ENCODE results near the gene E2F4. TPM values are rescaled to one million over a fixed set of nuclear protein-coding genes. Genes with fewer than 3 reads are reported as not detected.

Gene E2F4
- total and polyA plus RNA-seq, 2 of the 13 experiments (the other 11 are each of a cell fraction or from before 2014, with no cell fraction given): 84.8 to 91.2 TPM

DNA sequence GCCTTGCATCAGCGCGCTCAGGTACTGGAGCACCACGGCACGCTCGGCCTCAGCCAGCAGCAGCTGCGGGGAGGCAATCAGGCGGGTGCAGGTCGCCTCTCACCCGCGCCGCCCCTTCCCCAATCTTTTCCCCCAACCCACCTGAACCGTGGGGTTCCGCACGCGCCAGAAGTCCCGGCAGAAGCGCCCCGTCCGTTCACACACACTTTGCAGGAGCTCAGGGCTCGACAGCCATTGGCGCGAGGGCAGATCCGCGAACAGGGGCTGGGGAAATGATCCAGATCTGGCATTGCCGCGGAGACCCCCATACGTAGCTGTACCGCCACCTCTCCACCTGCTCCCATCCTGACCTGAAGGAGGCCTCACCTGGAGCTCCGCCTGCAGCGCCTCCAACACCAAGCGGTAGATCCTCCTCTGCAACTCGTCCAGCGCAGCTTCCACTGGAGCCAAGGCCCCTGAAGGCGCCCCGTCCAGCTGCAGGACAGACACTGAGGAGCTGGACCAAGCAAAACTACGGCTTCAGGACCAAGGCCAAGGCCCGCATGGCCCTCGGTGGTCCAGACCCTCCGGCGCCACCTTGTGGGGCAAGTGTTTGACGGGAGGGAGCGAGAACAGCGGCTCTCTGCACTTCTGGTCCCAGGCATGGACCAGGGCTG, 6.8 kb upstream of the E2F4 start (continued):
- no peak for TF ChIP-seq CENPX (CRISPR knock-in tag; IDR thresholded peaks at IDR 0.05)
- TF ChIP-seq AHR (CRISPR knock-in tag; IDR thresholded peaks at IDR 0.05): 0 out of 2 replicates have a peak, but pooled peaks have one; percentile 91
- TF ChIP-seq RBFOX2 (IDR thresholded peaks at IDR 0.05; ENCODE audit: low read depth, low read length): no peak
- TF ChIP-seq ETV5 (CRISPR knock-in tag; IDR thresholded peaks at IDR 0.05; ENCODE audit: borderline replicate concordance): peak; percentile 75
- TF ChIP-seq MTA1 (CRISPR knock-in tag; IDR thresholded peaks at IDR 0.05; ENCODE audit: borderline replicate concordance): peak; percentile 25; the same call in 1 of the 2 replicates
- TF ChIP-seq, protein P1, sequence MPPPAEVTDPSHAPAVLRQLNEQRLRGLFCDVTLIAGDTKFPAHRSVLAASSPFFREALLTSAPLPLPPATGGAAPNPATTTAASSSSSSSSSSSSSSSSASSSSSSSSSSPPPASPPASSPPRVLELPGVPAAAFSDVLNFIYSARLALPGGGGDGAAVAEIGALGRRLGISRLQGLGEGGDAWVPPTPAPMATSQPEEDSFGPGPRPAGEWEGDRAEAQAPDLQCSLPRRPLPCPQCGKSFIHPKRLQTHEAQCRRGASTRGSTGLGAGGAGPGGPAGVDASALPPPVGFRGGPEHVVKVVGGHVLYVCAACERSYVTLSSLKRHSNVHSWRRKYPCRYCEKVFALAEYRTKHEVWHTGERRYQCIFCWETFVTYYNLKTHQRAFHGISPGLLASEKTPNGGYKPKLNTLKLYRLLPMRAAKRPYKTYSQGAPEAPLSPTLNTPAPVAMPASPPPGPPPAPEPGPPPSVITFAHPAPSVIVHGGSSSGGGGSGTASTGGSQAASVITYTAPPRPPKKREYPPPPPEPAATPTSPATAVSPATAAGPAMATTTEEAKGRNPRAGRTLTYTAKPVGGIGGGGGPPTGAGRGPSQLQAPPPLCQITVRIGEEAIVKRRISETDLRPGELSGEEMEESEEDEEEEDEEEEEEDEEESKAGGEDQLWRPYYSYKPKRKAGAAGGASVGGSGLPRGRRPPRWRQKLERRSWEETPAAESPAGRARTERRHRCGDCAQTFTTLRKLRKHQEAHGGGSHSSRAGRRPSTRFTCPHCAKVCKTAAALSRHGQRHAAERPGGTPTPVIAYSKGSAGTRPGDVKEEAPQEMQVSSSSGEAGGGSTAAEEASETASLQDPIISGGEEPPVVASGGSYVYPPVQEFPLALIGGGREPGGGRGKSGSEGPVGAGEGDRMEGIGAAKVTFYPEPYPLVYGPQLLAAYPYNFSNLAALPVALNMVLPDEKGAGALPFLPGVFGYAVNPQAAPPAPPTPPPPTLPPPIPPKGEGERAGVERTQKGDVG (CRISPR knock-in tag; IDR thresholded peaks at IDR 0.05; ENCODE audit: borderline replicate concordance): no peak
- 0 out of 2 replicates have a peak, but pooled peaks have one; percentile 77 for TF ChIP-seq ZFP82 (CRISPR knock-in tag; IDR thresholded peaks at IDR 0.05; ENCODE audit: borderline replicate concordance)
- peak; percentile 95; the same call in 1 of the 2 replicates for TF ChIP-seq WIZ (CRISPR knock-in tag; IDR thresholded peaks at IDR 0.05)
- no peak for TF ChIP-seq CHD4 (IDR thresholded peaks at IDR 0.05; ENCODE audit: borderline replicate concordance, low read length)
- 0 out of 2 replicates have a peak, but pooled peaks have one; percentile 28 for TF ChIP-seq ZNF773 (CRISPR knock-in tag; IDR thresholded peaks at IDR 0.05; ENCODE audit: borderline replicate concordance)
- TF ChIP-seq ZNF33A (CRISPR knock-in tag; IDR thresholded peaks at IDR 0.05; ENCODE audit: borderline replicate concordance): no peak; the same call in 1 of the 2 replicates
- TF ChIP-seq ATAD3A (CRISPR knock-in tag; IDR thresholded peaks at IDR 0.05): peak; percentile 88
- no peak; the same call in 1 of the 2 replicates for TF ChIP-seq TAF1 (CRISPR knock-in tag; IDR thresholded peaks at IDR 0.05)
- TF ChIP-seq PLSCR1 (CRISPR knock-in tag; IDR thresholded peaks at IDR 0.05; ENCODE audit: borderline replicate concordance): 0 out of 2 replicates have a peak, but pooled peaks have one; percentile 16
- no peak for TF ChIP-seq ZNF253 (CRISPR knock-in tag; IDR thresholded peaks at IDR 0.05; ENCODE audit: borderline replicate concordance)
- TF ChIP-seq, protein P2, sequence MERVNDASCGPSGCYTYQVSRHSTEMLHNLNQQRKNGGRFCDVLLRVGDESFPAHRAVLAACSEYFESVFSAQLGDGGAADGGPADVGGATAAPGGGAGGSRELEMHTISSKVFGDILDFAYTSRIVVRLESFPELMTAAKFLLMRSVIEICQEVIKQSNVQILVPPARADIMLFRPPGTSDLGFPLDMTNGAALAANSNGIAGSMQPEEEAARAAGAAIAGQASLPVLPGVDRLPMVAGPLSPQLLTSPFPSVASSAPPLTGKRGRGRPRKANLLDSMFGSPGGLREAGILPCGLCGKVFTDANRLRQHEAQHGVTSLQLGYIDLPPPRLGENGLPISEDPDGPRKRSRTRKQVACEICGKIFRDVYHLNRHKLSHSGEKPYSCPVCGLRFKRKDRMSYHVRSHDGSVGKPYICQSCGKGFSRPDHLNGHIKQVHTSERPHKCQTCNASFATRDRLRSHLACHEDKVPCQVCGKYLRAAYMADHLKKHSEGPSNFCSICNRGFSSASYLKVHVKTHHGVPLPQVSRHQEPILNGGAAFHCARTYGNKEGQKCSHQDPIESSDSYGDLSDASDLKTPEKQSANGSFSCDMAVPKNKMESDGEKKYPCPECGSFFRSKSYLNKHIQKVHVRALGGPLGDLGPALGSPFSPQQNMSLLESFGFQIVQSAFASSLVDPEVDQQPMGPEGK (CRISPR knock-in tag; IDR thresholded peaks at IDR 0.05): peak; percentile 85
- TF ChIP-seq, protein P3, sequence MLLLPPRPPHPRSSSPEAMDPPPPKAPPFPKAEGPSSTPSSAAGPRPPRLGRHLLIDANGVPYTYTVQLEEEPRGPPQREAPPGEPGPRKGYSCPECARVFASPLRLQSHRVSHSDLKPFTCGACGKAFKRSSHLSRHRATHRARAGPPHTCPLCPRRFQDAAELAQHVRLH (CRISPR knock-in tag; IDR thresholded peaks at IDR 0.05; ENCODE audit: borderline replicate concordance, low read depth): peak; percentile 99
- peak; percentile 80 for TF ChIP-seq MED8 (CRISPR knock-in tag; IDR thresholded peaks at IDR 0.05; ENCODE audit: insufficient replicate concordance)
- TF ChIP-seq ZFY (CRISPR knock-in tag; IDR thresholded peaks at IDR 0.05): peak; percentile 73
- peak; percentile 99 for TF ChIP-seq ZNF614 (CRISPR knock-in tag; IDR thresholded peaks at IDR 0.05; ENCODE audit: borderline replicate concordance)
- TF ChIP-seq SIN3A (IDR thresholded peaks at IDR 0.05; ENCODE audit: borderline replicate concordance, low read depth, low read length): peak; percentile 98
